BE2C (cell line): ENCODE results near the gene RUNX2.

Experiments
- DNase-seq: peaks from one replicate; pipeline ENCODE4 v3.0.0-alpha.2; 2020
- H3K27me3 ChIP-seq: fragments of 250-450 bp; sonication (Bioruptor Pico); 2 replicates; pipeline ENCODE4 v1.5.1; 2020; ENCODE audit warnings: mild to moderate bottlenecking
- H3K36me3 ChIP-seq: fragments of 250-450 bp; sonication (Bioruptor Pico); 2 replicates; pipeline ENCODE4 v1.5.1; 2020; ENCODE audit warnings: mild to moderate bottlenecking
- H3K4me1 ChIP-seq: fragments of 250-450 bp; sonication (Bioruptor Pico); 2 replicates; pipeline ENCODE4 v1.5.1; 2020
- H3K4me3 ChIP-seq: 2 replicates; pipeline ENCODE4 v1.5.1; 2011; ENCODE audit warnings: low read depth, low read length
- H3K9me3 ChIP-seq: fragments of 250-450 bp; sonication (Bioruptor Pico); 2 replicates; pipeline ENCODE4 v1.5.1; 2020
- TF ChIP-seq, protein P1 (sequence below): IDR thresholded peaks from 2 replicates; pipeline ENCODE4 v1.5.1; 2012; ENCODE audit warnings: mild to moderate bottlenecking, low read depth, low read length

The RUNX2 gene

DNA sequence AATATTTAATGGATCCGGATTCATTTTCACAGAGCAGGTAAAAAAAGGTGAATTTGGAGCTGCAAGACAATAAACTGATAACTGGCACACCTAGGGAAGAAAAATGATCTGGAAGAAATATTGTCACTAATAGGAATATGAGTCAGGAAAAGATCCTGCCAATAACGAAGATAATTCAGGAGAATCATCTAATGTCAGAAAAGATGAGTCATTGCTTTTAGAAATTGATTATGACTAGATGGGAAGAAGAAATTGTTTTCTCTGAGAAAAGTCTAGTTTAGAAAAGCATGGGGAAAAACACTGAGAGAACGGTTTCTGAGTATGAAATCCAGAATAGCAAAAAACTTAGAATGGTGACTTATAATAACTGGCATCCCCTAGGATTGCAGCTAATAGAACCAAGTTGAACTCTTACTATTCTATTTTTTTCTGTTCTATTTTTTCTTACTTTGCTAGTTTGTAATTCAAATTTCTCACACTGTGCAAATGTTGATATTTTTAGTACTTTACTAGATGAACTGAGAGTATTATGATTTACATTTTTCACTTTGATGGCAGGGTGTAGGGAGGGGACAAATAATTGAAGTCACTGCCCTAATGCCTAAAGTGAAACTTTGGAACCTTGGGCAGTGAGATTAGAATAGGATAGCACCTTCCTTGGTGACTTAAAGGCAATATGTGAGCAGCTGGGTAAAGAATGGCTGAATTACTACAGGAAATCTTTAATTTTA lies 87.8 kb downstream of the RUNX2 start:
- Histone ChIP-seq H3K9me3 (no peaks in the 10 kb centered on the region), H3K4me3 (no peak overlapping the region), H3K36me3 (no peaks in the 10 kb centered on the region), H3K4me1 (no peaks in the 10 kb centered on the region), H3K27me3 (peaks cover 67% of the 10 kb centered on the region)
- DNase-seq, result no peak
- TF ChIP-seq, protein P1, sequence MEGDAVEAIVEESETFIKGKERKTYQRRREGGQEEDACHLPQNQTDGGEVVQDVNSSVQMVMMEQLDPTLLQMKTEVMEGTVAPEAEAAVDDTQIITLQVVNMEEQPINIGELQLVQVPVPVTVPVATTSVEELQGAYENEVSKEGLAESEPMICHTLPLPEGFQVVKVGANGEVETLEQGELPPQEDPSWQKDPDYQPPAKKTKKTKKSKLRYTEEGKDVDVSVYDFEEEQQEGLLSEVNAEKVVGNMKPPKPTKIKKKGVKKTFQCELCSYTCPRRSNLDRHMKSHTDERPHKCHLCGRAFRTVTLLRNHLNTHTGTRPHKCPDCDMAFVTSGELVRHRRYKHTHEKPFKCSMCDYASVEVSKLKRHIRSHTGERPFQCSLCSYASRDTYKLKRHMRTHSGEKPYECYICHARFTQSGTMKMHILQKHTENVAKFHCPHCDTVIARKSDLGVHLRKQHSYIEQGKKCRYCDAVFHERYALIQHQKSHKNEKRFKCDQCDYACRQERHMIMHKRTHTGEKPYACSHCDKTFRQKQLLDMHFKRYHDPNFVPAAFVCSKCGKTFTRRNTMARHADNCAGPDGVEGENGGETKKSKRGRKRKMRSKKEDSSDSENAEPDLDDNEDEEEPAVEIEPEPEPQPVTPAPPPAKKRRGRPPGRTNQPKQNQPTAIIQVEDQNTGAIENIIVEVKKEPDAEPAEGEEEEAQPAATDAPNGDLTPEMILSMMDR, result no peak

DNA sequence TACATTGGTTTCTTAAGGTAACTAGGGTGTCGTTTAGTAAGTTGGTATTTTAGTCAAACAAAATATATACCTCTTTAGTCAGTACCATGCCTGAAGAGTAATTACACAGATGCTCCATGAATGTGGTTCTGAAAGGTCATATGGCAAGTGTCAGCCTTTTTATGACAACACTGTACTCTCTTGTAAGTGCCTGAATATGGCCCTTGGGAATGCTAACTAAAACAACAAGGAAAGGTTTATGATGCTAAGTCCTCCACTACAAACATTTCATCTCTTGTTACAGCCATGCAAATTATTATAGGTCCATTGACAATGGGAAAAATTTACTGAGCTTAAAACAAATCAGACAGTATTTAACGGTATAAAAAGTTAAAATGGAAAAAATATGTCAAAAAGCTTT lies 88.6 kb downstream of the RUNX2 start:
- no peak for DNase-seq
- H3K4me3 ChIP-seq, result no peak overlapping the region
- H3K4me1 ChIP-seq, result no peaks in the 10 kb centered on the region
- no peaks in the 10 kb centered on the region for H3K9me3 ChIP-seq
- TF ChIP-seq, protein P1, result no peak
- peaks cover 74% of the 10 kb centered on the region for H3K27me3 ChIP-seq
- H3K36me3 ChIP-seq, result no peaks in the 10 kb centered on the region

DNA sequence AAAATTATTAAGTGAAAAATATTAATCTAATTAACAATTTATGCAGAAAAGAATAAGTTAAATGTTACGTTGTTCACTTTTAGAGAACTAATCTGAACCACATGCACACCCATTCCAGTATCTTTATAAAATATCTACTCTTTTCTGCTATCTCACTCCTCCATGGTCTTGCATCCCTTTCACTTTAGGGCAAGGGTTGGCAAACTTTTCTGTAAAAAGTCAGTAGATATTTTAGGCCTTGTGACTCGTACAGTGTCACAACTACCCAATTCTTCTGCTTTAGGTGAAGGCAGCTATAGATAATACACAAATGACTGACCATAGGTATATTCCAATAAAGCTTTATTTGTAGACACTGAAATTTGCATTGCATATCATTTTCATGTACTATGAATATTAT lies 89.3 kb downstream of the RUNX2 start:
- Histone ChIP-seq H3K4me1 (no peaks in the 10 kb centered on the region), H3K9me3 (no peaks in the 10 kb centered on the region), H3K36me3 (no peaks in the 10 kb centered on the region), H3K27me3 (peaks cover 81% of the 10 kb centered on the region), H3K4me3 (no peak overlapping the region)
- DNase-seq, result no peak
- TF ChIP-seq, protein P1, result no peak

DNA sequence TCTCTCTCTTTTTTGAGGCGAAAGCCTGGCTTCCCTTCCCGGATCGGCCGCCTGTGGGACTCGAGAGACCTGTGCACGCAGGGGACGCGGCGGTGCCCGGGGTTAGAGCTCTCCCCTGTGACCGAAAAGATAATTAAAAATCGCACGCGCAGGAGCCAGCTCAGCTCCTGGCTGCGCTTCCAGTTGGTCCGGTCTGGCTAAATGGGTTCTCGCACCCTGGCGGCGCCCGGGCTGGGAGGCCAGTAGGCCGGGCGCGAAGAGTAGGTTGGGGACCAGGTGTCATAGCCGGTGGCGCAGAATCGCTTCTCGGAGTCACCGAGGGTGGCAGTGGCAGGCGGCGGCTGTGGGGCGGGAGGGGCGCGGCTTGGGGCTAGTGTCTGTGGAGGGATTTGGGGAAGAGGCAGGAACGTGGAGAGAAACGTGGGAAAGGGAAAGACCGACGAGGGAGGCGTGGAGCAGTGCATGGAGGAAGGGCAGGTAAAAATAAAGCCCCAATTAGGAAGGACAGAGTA lies 91.5 kb downstream of the RUNX2 start:
- Histone ChIP-seq H3K27me3 (peaks cover 97% of the 10 kb centered on the region), H3K4me1 (no peaks in the 10 kb centered on the region), H3K4me3 (no peak overlapping the region), H3K9me3 (no peaks in the 10 kb centered on the region), H3K36me3 (no peaks in the 10 kb centered on the region)
- TF ChIP-seq, protein P1, result 0 out of 2 replicates have a peak, but pooled peaks have one; percentile 17
- peak; percentile 38 for DNase-seq

DNA sequence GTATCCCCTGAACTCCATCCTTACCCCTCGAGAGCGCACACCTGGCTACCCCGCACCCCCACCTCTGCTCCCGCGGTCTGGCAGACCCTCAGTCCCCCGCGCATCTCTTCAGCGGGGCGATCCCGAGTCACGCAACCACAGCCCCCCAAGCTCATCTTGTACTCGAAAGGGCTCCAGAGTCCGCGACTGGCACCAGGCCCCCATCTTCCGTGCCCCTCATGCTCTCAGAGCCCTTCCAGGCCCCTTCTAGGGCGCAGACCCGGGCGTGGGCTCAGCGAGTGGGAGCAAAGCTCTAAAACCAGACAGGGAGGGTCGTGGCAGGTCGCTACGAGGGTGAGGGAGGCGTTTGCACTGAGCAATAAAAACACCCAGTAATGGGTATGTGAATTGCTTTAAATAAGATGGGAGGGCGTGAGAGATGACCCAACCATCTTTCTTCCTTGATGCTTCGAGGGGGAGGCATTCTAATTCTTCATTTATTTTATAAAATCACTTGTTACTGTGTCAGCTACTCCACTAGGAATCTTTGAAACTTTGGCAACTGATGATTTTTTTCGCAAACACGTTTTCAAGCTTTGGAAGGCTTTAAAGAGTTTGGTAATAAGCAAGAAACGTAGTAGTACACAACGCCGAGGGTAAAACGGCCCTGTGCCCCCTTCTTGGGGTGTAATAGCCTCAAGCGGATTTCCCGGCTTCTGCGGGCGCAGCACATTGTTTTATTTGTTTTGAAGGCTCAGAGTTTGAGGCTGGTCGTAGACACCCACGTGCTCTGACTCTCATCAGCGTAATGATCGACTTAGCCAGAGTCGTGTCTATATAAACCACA lies 92.2 kb downstream of the RUNX2 start:
- no peaks in the 10 kb centered on the region for H3K9me3 ChIP-seq
- H3K36me3 ChIP-seq, result no peaks in the 10 kb centered on the region
- no peak for DNase-seq
- H3K4me3 ChIP-seq, result no peak overlapping the region
- TF ChIP-seq, protein P1, result no peak
- H3K4me1 ChIP-seq, result no peaks in the 10 kb centered on the region
- H3K27me3 ChIP-seq, result peaks cover 100% of the 10 kb centered on the region
